Activated B cell treated with CpG ODN at 0.5 μM for 24 hours (primary cell): Measurements from ENCODE around the gene PROC. TPM values are rescaled to one million over a fixed set of nuclear protein-coding genes. Genes with fewer than 3 reads are reported as not detected.

Source experiments
- ATAC-seq: fragments of 200-7000 bp; cut with Tn5 transposase; one replicate; pipeline ENCODE4 v1.10.0; 2021; ENCODE audit warnings: low read depth, mild to moderate bottlenecking, moderate library complexity
- CTCF ChIA-PET: fragments of 350-600 bp; sonication (Branson Sonifier 250); formaldehyde crosslinking; loops from one replicate; lab custom pipeline; 2021; ENCODE audit warnings: antibody characterized with exemption; lab: Charles Lee
- POLR2A ChIA-PET: fragments of 350-600 bp; sonication (Branson Sonifier 250); formaldehyde crosslinking; loops from one replicate; lab custom pipeline; 2021; ENCODE audit warnings: antibody characterized with exemption; lab: Charles Lee
- DNase-seq: peaks from one replicate; pipeline ENCODE4 v3.0.0; 2022
- H3K27ac Mint-ChIP-seq: one replicate; pipeline ENCODE4 v1.8.0; 2020; ENCODE audit warnings: mixed read lengths
- H3K27me3 Mint-ChIP-seq: one replicate; pipeline ENCODE4 v1.8.0; 2021; ENCODE audit warnings: mixed read lengths
- H3K36me3 Mint-ChIP-seq: one replicate; pipeline ENCODE4 v1.8.0; 2021; ENCODE audit warnings: low read depth, mixed read lengths
- H3K4me1 Mint-ChIP-seq: one replicate; pipeline ENCODE4 v1.8.0; 2021; ENCODE audit warnings: mixed read lengths
- H3K4me3 Mint-ChIP-seq: one replicate; pipeline ENCODE4 v1.8.0; 2020; ENCODE audit warnings: mild to moderate bottlenecking, mixed read lengths
- H3K9me3 Mint-ChIP-seq: one replicate; pipeline ENCODE4 v1.8.0; 2020; ENCODE audit warnings: mixed read lengths
- CTCF ChIP-seq: fragments of 200-600 bp; IDR thresholded peaks from one replicate; pipeline ENCODE4 v1.8.0; 2022; ENCODE audit warnings: antibody characterized with exemption, mild to moderate bottlenecking
- intact Hi-C: fragments of 100-400 bp; cut with micrococcal nuclease; formaldehyde crosslinking; loops from one replicate; pipeline ENCODE4 v1.15.1; 2024
- total RNA-seq: library from RNA; stranded (reverse); gene quantifications from 2 replicates; pipeline ENCODE4 v1.2.3, GENCODE V29; 2022

PROC gene
- total RNA-seq, 1 donor from 2014 or later: not detected

GRCh38 chr2:127453392-127454171 lies 35.4 kb downstream of the PROC start:
- H3K27me3 Mint-ChIP-seq: no peaks in the 10 kb centered on the region
- ChIA-PET CTCF (no interaction called here), POLR2A (no interaction called here)
- ATAC-seq (no peak), DNase-seq (no peak)
- H3K27ac Mint-ChIP-seq: no peak overlapping the region
- peaks cover 8% of the 10 kb centered on the region for H3K4me1 Mint-ChIP-seq
- peaks cover 2% of the 10 kb centered on the region for H3K36me3 Mint-ChIP-seq
- H3K9me3 Mint-ChIP-seq: no peaks in the 10 kb centered on the region
- TF ChIP-seq CTCF: no peak
- intact Hi-C loops: no loop called here
- H3K4me3 Mint-ChIP-seq: no peak overlapping the region

- TF ChIP-seq CTCF: no peak
Observed at GRCh38 chr2:127454595-127455565, 36.7 kb downstream of the PROC start.

GRCh38 chr2:127455566-127456493 lies 37.6 kb downstream of the PROC start:
- ChIA-PET POLR2A (no interaction called here), CTCF (no interaction called here)
- no peak for TF ChIP-seq CTCF
- ATAC-seq (no peak), DNase-seq (no peak)
- H3K4me3 Mint-ChIP-seq: no peak overlapping the region
- H3K9me3 Mint-ChIP-seq: no peaks in the 10 kb centered on the region
- H3K27ac Mint-ChIP-seq: no peak overlapping the region
- H3K36me3 Mint-ChIP-seq: peaks cover 2% of the 10 kb centered on the region
- H3K4me1 Mint-ChIP-seq: peaks cover 8% of the 10 kb centered on the region
- intact Hi-C loops: no loop called here
- no peaks in the 10 kb centered on the region for H3K27me3 Mint-ChIP-seq

More at GRCh38 chr2:127454595-127455565, 36.7 kb downstream of the PROC start:
- CTCF ChIA-PET: no interaction called here
- no peak overlapping the region for H3K4me3 Mint-ChIP-seq
- DNase-seq (no peak), ATAC-seq (no peak)
- H3K27me3 Mint-ChIP-seq: no peaks in the 10 kb centered on the region
- intact Hi-C loops: no loop called here
- POLR2A ChIA-PET: no interaction called here
- no peak overlapping the region for H3K27ac Mint-ChIP-seq
- H3K4me1 Mint-ChIP-seq: peaks cover 8% of the 10 kb centered on the region
- no peaks in the 10 kb centered on the region for H3K9me3 Mint-ChIP-seq
- peaks cover 2% of the 10 kb centered on the region for H3K36me3 Mint-ChIP-seq

- no peak for TF ChIP-seq CTCF
- ChIA-PET CTCF (no interaction called here), POLR2A (no interaction called here)
- no peak for DNase-seq
- no peaks in the 10 kb centered on the region for H3K27me3 Mint-ChIP-seq
- peaks cover 2% of the 10 kb centered on the region for H3K36me3 Mint-ChIP-seq
- no peak for ATAC-seq
- H3K4me1 Mint-ChIP-seq: peaks cover 8% of the 10 kb centered on the region
- no peak overlapping the region for H3K27ac Mint-ChIP-seq
- H3K9me3 Mint-ChIP-seq: no peaks in the 10 kb centered on the region
- intact Hi-C loops: no loop called here
- H3K4me3 Mint-ChIP-seq: no peak overlapping the region
Observed at GRCh38 chr2:127456960-127457359, 38.7 kb downstream of the PROC start.
